Measurements from ENCODE around the gene BRI3BP. TPM values are rescaled to one million over a fixed set of nuclear protein-coding genes. Genes with fewer than 3 reads are reported as not detected.

Gene BRI3BP
- polyA plus RNA-seq, 3 donors, result 4.4 to 6.9 (median 5.0) TPM

DNA sequence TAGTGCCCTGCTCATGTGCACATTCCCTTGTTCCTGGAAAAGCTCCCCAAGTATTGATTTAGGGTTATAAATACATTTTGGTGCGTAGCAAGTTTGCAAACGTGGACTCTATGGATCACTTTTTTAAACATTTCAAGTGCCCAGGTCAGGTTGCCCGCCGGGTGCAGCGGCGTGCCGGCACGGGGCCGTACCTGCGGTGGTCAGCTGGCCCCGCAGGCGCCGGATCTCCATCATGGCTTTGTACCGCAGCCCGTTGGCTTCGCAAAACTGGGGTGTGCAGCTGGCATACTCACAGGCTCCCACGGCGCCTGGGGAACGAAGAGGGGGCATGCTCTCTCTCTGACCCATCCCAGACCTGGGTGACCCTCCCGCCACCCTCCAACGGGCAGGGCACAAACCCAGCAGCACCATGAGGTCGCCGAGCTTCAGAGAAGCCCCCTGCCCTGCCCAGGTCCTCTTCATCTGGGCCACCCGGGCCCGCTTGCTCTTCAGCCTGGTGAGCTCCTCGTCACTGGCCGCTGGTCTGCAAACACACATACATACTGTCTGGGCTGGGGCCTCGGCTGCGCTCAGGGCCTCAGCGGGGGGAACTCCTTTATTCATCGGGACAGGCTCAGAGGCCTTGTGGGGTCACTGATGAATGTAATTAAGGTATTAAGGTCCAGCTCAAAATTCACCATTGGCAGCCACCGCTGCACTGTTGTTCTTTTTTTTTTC lies 39.6 kb upstream of the BRI3BP start:
- H3K27ac ChIP-seq (ENCODE audit: low read depth in 1 of 2, low read length in 2 of 2), result no peak overlapping the region
- Mint-ChIP-seq H3K9me3 (peaks cover 0 to 2% (median 0%) of the 10 kb centered on the region in 7 donors), H3K4me3 (no peak overlapping the region), H3K4me1 (no peaks in the 10 kb centered on the region), H3K36me3 (peaks cover 69 to 94% of the 10 kb centered on the region in 2 donors), H3K27ac (no peak overlapping the region), H3K27me3 (ENCODE audit: low read depth in 3 of 3) (peaks cover 0 to 2% (median 1%) of the 10 kb centered on the region in 3 donors)
- no peaks in the 10 kb centered on the region for H4K20me1 ChIP-seq (ENCODE audit: insufficient read depth, low read length)
- no peak overlapping the region for H3K4me3 ChIP-seq (replicated peaks in 1 of 3; ENCODE audit: low read depth in 2 of 3, low read length in 3 of 3)
- TF ChIP-seq, protein P1, sequence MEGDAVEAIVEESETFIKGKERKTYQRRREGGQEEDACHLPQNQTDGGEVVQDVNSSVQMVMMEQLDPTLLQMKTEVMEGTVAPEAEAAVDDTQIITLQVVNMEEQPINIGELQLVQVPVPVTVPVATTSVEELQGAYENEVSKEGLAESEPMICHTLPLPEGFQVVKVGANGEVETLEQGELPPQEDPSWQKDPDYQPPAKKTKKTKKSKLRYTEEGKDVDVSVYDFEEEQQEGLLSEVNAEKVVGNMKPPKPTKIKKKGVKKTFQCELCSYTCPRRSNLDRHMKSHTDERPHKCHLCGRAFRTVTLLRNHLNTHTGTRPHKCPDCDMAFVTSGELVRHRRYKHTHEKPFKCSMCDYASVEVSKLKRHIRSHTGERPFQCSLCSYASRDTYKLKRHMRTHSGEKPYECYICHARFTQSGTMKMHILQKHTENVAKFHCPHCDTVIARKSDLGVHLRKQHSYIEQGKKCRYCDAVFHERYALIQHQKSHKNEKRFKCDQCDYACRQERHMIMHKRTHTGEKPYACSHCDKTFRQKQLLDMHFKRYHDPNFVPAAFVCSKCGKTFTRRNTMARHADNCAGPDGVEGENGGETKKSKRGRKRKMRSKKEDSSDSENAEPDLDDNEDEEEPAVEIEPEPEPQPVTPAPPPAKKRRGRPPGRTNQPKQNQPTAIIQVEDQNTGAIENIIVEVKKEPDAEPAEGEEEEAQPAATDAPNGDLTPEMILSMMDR (IDR thresholded peaks at IDR 0.05), result no peak
- WGBS (ENCODE audit: insufficient coverage), result 97% methylated on average over 26 of the region's 32 CpGs
- H3K36me3 ChIP-seq (replicated peaks in 1 of 2; ENCODE audit: control insufficient read depth in 1 of 2, insufficient read depth in 2 of 2, low read length in 2 of 2), result peaks cover 84 to 95% of the 10 kb centered on the region in 2 donors
- intact Hi-C loops (cut with micrococcal nuclease), result no loop called here
- no peaks in the 10 kb centered on the region for H3K79me2 ChIP-seq (ENCODE audit: insufficient read depth, low read length)
- H3K9me3 ChIP-seq (replicated peaks in 1 of 2; ENCODE audit: control insufficient read depth in 1 of 2, insufficient read depth in 1 of 2, low read length in 2 of 2), result no peaks in the 10 kb centered on the region
- H3K4me2 ChIP-seq (replicated peaks; ENCODE audit: extremely low read depth, low read length, poor library complexity, severe bottlenecking), result no peak overlapping the region
- DNase-seq, result no peak
- no peaks in the 10 kb centered on the region for H3K27me3 ChIP-seq (ENCODE audit: control insufficient read depth in 2 of 2, insufficient read depth in 2 of 2, low read length in 2 of 2)
- H2AFZ ChIP-seq (ENCODE audit: insufficient read depth, low read depth, low read length, poor library complexity, severe bottlenecking), result no peak overlapping the region
- no peaks in the 10 kb centered on the region for H3K4me1 ChIP-seq (ENCODE audit: control insufficient read depth in 1 of 2, insufficient read depth in 2 of 2, low read length in 2 of 2)
- H3K9ac ChIP-seq (ENCODE audit: insufficient read depth, low read length, poor library complexity, severe bottlenecking), result no peak overlapping the region

- Histone ChIP-seq H3K9ac (ENCODE audit: insufficient read depth, low read length, poor library complexity, severe bottlenecking) (no peak overlapping the region), H3K4me2 (replicated peaks; ENCODE audit: extremely low read depth, low read length, poor library complexity, severe bottlenecking) (no peak overlapping the region), H3K4me3 (replicated peaks in 1 of 3; ENCODE audit: low read depth in 2 of 3, low read length in 3 of 3) (no peak overlapping the region), H4K20me1 (ENCODE audit: insufficient read depth, low read length) (no peaks in the 10 kb centered on the region), H3K36me3 (replicated peaks in 1 of 2; ENCODE audit: control insufficient read depth in 1 of 2, insufficient read depth in 2 of 2, low read length in 2 of 2) (peaks cover 81 to 95% of the 10 kb centered on the region in 2 donors), H3K27ac (ENCODE audit: low read depth in 1 of 2, low read length in 2 of 2) (no peak overlapping the region), H3K27me3 (ENCODE audit: control insufficient read depth in 2 of 2, insufficient read depth in 2 of 2, low read length in 2 of 2) (no peaks in the 10 kb centered on the region), H3K4me1 (ENCODE audit: control insufficient read depth in 1 of 2, insufficient read depth in 2 of 2, low read length in 2 of 2) (no peaks in the 10 kb centered on the region), H3K79me2 (ENCODE audit: insufficient read depth, low read length) (no peaks in the 10 kb centered on the region), H2AFZ (ENCODE audit: insufficient read depth, low read depth, low read length, poor library complexity, severe bottlenecking) (no peak overlapping the region), H3K9me3 (replicated peaks in 1 of 2; ENCODE audit: control insufficient read depth in 1 of 2, insufficient read depth in 1 of 2, low read length in 2 of 2) (no peaks in the 10 kb centered on the region)
- H3K27ac Mint-ChIP-seq, result no peak overlapping the region
- TF ChIP-seq, protein P1 (IDR thresholded peaks at IDR 0.05), result no peak
- peaks cover 67 to 95% of the 10 kb centered on the region in 2 donors for H3K36me3 Mint-ChIP-seq
- no peaks in the 10 kb centered on the region for H3K4me1 Mint-ChIP-seq
- H3K4me3 Mint-ChIP-seq, result no peak overlapping the region
- DNase-seq, result no peak
- 98% methylated on average over 4 of the region's 4 CpGs for WGBS (ENCODE audit: insufficient coverage)
- H3K27me3 Mint-ChIP-seq (ENCODE audit: low read depth in 3 of 3), result peaks cover 0 to 2% (median 0%) of the 10 kb centered on the region in 3 donors
- peaks cover 0 to 2% (median 0%) of the 10 kb centered on the region in 7 donors for H3K9me3 Mint-ChIP-seq
- intact Hi-C loops (cut with micrococcal nuclease), result no loop called here
Measured at GRCh38 chr12:124954771-124955170, 38.7 kb upstream of the BRI3BP start.
